WERI-Rb-1 (cell line): ENCODE measurements around the gene LNPK.
A peak's percentile ranks its signal among the peaks of the same experiment; 100 is the strongest.
"Not testable (repeated sequence)": the region's sequence is repeated elsewhere in the genome, so short reads cannot be mapped to it uniquely, and the experiment has no call there.

Source experiments
- DNase-seq: peaks from one replicate; pipeline ENCODE4 v3.0.0-alpha.2; 2020
- H3K27ac ChIP-seq: fragments of 250-450 bp; sonication (Bioruptor Pico); 2 replicates; pipeline ENCODE4 v1.5.1; 2020; ENCODE audit warnings: mild to moderate bottlenecking, moderate library complexity
- H3K27me3 ChIP-seq: fragments of 250-450 bp; sonication (Bioruptor Pico); 2 replicates; pipeline ENCODE4 v1.5.1; 2021; ENCODE audit warnings: mild to moderate bottlenecking, low read depth, moderate library complexity; ENCODE audit not compliant: insufficient read depth, severe bottlenecking
- H3K36me3 ChIP-seq: fragments of 250-450 bp; sonication (Bioruptor Pico); 2 replicates; pipeline ENCODE4 v1.5.1; 2020; ENCODE audit warnings: mild to moderate bottlenecking, moderate library complexity
- H3K4me3 ChIP-seq: 2 replicates; pipeline ENCODE4 v1.5.1; 2011; ENCODE audit warnings: low read depth, mild to moderate bottlenecking, control low read depth, low read length
- H3K9me3 ChIP-seq: fragments of 250-450 bp; sonication (Bioruptor Pico); 2 replicates; pipeline ENCODE4 v1.5.1; 2021; ENCODE audit warnings: mild to moderate bottlenecking, moderate library complexity; ENCODE audit not compliant: severe bottlenecking
- TF ChIP-seq, protein P1 (sequence below): IDR thresholded peaks from 2 replicates; pipeline ENCODE4 v1.5.1; 2011; ENCODE audit warnings: low read depth, mild to moderate bottlenecking, control low read depth, inconsistent platforms, low read length

Gene LNPK

DNA sequence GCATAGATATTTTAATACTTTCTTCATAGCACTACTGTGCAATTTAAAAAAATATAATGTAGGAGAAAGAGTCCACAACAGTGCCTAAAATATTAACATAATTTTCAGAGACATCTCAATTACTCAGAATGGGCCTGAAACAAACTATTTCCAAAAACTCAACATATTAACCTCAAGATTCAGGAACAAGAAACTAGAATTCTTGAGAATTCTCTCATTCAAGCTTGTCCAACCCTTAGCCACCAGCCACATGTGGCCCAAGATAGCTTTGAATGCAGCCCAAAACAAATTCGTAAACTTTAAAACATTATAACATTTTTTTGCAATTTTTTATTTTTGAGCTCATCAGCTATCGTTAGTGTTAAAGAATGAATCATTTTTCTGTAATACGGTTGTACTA, 35.2 kb downstream of the LNPK start:
- H3K27ac ChIP-seq: no peak overlapping the region
- H3K27me3 ChIP-seq: no peaks in the 10 kb centered on the region
- no peak overlapping the region for H3K4me3 ChIP-seq
- TF ChIP-seq, protein P1, sequence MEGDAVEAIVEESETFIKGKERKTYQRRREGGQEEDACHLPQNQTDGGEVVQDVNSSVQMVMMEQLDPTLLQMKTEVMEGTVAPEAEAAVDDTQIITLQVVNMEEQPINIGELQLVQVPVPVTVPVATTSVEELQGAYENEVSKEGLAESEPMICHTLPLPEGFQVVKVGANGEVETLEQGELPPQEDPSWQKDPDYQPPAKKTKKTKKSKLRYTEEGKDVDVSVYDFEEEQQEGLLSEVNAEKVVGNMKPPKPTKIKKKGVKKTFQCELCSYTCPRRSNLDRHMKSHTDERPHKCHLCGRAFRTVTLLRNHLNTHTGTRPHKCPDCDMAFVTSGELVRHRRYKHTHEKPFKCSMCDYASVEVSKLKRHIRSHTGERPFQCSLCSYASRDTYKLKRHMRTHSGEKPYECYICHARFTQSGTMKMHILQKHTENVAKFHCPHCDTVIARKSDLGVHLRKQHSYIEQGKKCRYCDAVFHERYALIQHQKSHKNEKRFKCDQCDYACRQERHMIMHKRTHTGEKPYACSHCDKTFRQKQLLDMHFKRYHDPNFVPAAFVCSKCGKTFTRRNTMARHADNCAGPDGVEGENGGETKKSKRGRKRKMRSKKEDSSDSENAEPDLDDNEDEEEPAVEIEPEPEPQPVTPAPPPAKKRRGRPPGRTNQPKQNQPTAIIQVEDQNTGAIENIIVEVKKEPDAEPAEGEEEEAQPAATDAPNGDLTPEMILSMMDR: no peak
- DNase-seq: no peak
- no peaks in the 10 kb centered on the region for H3K9me3 ChIP-seq
- no peaks in the 10 kb centered on the region for H3K36me3 ChIP-seq

DNA sequence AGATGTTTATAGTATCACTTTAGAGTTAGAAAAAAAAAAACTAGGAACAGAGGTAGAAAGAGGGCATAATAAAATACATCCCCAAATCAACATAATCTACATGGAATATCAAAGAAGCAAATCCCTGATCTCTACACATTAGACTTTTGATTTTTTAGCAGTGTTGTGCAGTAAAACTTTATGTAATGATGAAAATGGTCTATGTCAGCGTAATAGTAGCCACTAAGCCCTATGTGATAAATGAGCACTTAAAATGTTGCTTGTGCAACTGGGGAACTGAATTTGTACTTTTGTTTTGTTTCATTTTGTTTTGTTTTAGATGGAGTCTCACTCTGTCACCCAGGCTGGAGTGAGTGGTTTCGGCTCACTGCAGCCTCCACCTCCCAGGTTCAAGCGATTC, 36.3 kb downstream of the LNPK start:
- TF ChIP-seq, protein P1: no peak
- no peak overlapping the region for H3K4me3 ChIP-seq

DNA sequence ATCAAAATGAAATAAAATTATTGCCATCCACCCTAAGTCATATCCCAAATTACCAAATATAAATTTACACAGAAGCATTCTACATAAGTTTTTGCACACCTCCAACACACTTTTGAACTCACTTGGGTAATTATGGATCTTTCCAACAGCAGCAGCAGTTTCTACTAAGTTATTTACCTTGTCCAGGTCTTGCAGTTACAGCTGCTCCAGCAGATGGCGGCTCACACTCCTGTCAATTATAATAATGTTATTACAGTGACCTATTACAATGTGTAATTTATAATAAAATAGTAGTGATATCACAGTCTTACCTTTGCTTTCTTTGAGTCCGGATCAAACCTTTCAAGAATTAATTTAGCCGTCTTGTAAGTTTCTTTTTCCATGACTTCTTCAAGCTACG, 37.9 kb downstream of the LNPK start:
- DNase-seq: peak; percentile 16
- H3K27ac ChIP-seq: no peak overlapping the region
- TF ChIP-seq, protein P1: peak; percentile 35; the same call in 1 of the 2 replicates
- no peaks in the 10 kb centered on the region for H3K27me3 ChIP-seq
- no peaks in the 10 kb centered on the region for H3K9me3 ChIP-seq
- no peaks in the 10 kb centered on the region for H3K36me3 ChIP-seq
- H3K4me3 ChIP-seq: no peak overlapping the region

More for the DNA sequence above, 36.3 kb downstream of the LNPK start:
- H3K9me3 ChIP-seq: no peaks in the 10 kb centered on the region
- H3K27ac ChIP-seq: no peak overlapping the region
- no peak for DNase-seq
- H3K36me3 ChIP-seq: no peaks in the 10 kb centered on the region
- no peaks in the 10 kb centered on the region for H3K27me3 ChIP-seq

DNA sequence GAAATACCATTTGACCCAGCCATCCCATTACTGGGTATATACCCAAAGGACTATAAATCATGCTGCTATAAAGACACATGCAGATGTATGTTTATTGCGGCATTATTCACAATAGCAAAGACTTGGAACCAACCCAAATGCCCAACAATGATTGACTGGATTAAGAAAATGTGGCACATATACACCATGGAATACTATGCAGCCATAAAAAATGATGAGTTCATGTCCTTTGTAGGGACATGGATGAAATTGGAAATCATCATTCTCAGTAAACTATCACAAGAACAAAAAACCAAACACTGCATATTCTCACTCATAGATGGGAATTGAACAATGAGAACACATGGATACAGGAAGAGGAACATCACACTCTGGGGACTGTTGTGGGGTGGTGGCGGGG, 38.9 kb downstream of the LNPK start:
- H3K27me3 ChIP-seq, H3K36me3 ChIP-seq: not testable (repeated sequence)

DNA sequence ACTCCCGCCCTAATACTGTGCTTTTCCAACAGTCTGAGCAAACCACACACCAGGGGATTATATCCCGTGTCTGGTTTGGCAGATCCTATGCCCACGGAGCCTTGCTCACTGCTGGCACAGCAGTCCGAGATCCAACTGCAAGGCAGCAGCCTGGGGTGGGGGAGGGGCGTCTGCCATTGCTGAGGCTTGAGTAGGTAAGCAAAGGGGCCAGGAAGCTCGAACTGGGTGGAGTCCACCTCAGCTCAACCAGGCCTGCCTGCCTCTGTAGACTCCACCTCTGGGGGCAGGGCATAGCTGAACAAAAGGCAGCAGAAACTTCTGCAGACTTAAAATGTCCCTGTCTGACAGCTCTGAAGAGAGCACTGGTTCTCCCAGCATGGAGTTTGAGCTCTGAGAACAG, 44.2 kb downstream of the LNPK start:
- Histone ChIP-seq H3K36me3 (peaks cover 5% of the 10 kb centered on the region; the same call in 1 of the 2 replicates), H3K4me3 (no peak overlapping the region), H3K27me3 (no peaks in the 10 kb centered on the region), H3K27ac (no peak overlapping the region), H3K9me3 (no peaks in the 10 kb centered on the region)
- no peak for DNase-seq
- TF ChIP-seq, protein P1: no peak

More for the DNA sequence above, 38.9 kb downstream of the LNPK start:
- H3K4me3 ChIP-seq, H3K9me3 ChIP-seq, H3K27ac ChIP-seq, DNase-seq: not testable (repeated sequence)

DNA sequence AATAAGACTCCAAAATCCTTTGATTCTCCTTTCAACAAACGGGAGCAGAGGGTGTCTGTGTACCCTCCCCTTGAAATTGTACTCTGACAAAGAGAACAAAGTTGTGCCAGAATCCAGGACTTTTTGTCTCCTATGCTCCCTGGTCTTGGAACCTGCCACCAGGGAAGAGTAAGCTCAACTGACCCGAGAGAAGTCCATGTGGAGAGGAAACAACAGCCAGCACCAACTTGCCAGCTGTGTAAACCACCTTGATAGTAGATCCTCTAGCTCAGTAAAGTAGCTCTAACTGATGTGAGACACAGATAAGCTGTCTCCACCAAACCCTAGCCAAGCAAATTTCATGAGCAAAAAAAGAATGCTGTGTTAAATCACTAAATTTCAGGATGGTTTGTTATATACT, 46.9 kb downstream of the LNPK start:
- Histone ChIP-seq H3K27me3 (no peaks in the 10 kb centered on the region), H3K9me3 (no peaks in the 10 kb centered on the region), H3K4me3 (no peak overlapping the region), H3K36me3 (peaks cover 5% of the 10 kb centered on the region; the same call in 1 of the 2 replicates), H3K27ac (no peak overlapping the region)
- TF ChIP-seq, protein P1: no peak
- no peak for DNase-seq
